Uterus (tissue), 2 donors: ENCODE results near the gene ANXA9.

ENCODE experiments used
- POLR2A ChIP-seq, 2 donors: fragments of 450-650 bp; IDR thresholded peaks; one replicate each; pipeline ENCODE4 v1.6.1; 2016; ENCODE audit warnings: antibody characterized with exemption in 2 of 2, mild to moderate bottlenecking in 1 of 2, moderate library complexity in 1 of 2
- TF ChIP-seq, protein P1 (sequence below), 4 experiments: fragments of 200-600 bp in 2 of 4; fragments of 450-650 bp in 2 of 4; sonication (generic) in 2 of 4; IDR thresholded peaks; one replicate each; pipeline ENCODE4 v1.5.1; 2016 to 2019; ENCODE audit warnings: antibody characterized with exemption in 4 of 4, mild to moderate bottlenecking in 2 of 4, moderate library complexity in 1 of 4

DNA sequence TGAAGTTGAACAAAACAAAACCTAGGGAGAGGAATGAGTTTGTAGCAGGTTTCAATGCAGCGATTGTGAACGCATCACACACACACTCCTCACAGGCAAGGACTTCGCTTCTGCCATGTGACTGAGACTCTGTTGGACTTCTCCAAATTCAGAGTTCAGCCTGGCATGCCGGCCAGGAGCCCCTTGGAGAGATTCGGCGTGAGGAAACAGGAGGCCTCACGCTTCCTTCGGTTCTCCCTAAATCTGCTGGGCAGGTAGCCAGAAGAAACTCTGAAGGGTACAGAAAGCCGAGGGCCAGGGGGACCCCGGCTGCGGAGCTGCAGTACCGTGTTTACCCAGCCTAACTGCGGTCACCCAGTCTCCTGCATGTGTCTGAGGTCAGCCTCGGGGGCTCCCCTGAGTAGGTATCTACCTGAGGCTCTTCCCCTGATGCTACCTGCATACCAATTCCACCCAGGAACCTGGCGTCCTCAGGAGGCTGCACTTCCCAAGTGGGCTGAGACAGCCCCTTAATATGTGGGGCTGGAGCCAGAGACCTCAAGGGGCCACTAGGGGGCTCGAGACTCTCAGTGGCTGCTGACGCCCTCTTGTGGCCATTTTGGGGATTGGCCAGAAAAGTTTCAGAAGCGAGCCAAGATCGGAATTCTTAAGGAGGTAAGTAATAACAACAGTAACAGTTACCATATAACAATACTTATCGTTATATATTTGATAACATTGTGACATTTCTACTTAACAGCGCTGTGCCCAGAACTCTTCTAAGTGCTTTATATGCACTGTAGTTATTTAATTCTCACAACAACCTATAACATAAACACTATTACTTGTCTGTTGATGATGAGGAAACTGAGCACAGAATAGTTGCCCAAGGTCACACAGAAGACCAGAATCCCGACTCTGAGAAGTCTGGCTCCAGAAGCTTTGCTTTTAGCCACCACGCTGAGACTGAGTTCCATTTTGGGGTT is 2.7 kb upstream of the ANXA9 start:
- TF ChIP-seq, protein P1, sequence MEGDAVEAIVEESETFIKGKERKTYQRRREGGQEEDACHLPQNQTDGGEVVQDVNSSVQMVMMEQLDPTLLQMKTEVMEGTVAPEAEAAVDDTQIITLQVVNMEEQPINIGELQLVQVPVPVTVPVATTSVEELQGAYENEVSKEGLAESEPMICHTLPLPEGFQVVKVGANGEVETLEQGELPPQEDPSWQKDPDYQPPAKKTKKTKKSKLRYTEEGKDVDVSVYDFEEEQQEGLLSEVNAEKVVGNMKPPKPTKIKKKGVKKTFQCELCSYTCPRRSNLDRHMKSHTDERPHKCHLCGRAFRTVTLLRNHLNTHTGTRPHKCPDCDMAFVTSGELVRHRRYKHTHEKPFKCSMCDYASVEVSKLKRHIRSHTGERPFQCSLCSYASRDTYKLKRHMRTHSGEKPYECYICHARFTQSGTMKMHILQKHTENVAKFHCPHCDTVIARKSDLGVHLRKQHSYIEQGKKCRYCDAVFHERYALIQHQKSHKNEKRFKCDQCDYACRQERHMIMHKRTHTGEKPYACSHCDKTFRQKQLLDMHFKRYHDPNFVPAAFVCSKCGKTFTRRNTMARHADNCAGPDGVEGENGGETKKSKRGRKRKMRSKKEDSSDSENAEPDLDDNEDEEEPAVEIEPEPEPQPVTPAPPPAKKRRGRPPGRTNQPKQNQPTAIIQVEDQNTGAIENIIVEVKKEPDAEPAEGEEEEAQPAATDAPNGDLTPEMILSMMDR (IDR thresholded peaks at IDR 0.05), result peak; percentile 98 to 100 (median 98)
- no peak for TF ChIP-seq POLR2A (IDR thresholded peaks at IDR 0.05)
